Natural killer cell (primary cell): ENCODE measurements around the gene CCSER2. TPM values are rescaled to one million over a fixed set of nuclear protein-coding genes. Genes with fewer than 3 reads are reported as not detected.
A peak's percentile ranks its signal among the peaks of the same experiment; 100 is the strongest.

Source experiments
- ATAC-seq, 3 donors: fragments of 150-1000 bp in 2 of 3; fragments of 200-7000 bp in 1 of 3; cut with Tn5 transposase; 1 replicate in 1 of 3; 2 replicates in 2 of 3; pipeline ENCODE4 v1.10.0; 2021; ENCODE audit warnings: mild to moderate bottlenecking in 2 of 3, moderate library complexity in 2 of 3
- DNase-seq, 2 donors: peaks; one replicate each; pipeline versions ENCODE4 v3.0.0 to v3.0.0-alpha.2; 2013 to 2021; ENCODE audit warnings: mixed read lengths in 1 of 2
- H3K27ac ChIP-seq: one replicate; pipeline ENCODE4 v1.5.1; 2013; ENCODE audit warnings: mild to moderate bottlenecking, low read length
- H3K27me3 ChIP-seq: one replicate; pipeline ENCODE4 v1.6.1; 2013; ENCODE audit warnings: low read length; ENCODE audit not compliant: control insufficient read depth, insufficient read depth
- H3K36me3 ChIP-seq: one replicate; pipeline ENCODE4 v1.6.1; 2013; ENCODE audit warnings: low read length; ENCODE audit not compliant: control insufficient read depth, insufficient read depth
- H3K4me1 ChIP-seq: one replicate; pipeline ENCODE4 v1.6.1; 2013; ENCODE audit warnings: low read length; ENCODE audit not compliant: control insufficient read depth, insufficient read depth
- H3K4me3 ChIP-seq: one replicate; pipeline ENCODE4 v1.5.1; 2013; ENCODE audit warnings: low read length
- H3K9me3 ChIP-seq: one replicate; pipeline ENCODE4 v1.6.1; 2013; ENCODE audit warnings: low read length; ENCODE audit not compliant: control insufficient read depth, insufficient read depth
- H3K27ac Mint-ChIP-seq, 2 donors: one replicate each; pipeline ENCODE4 v1.8.0; 2022; ENCODE audit warnings: mild to moderate bottlenecking in 2 of 2, mixed read lengths in 2 of 2, moderate library complexity in 1 of 2
- H3K27me3 Mint-ChIP-seq, 2 donors: one replicate each; pipeline ENCODE4 v1.8.0; 2022; ENCODE audit warnings: low read depth in 2 of 2, mixed read lengths in 2 of 2
- H3K36me3 Mint-ChIP-seq: one replicate; pipeline ENCODE4 v1.8.0; 2022; ENCODE audit warnings: mixed read lengths
- H3K4me1 Mint-ChIP-seq, 2 donors: one replicate each; pipeline ENCODE4 v1.8.0; 2022; ENCODE audit warnings: mixed read lengths in 2 of 2
- H3K4me3 Mint-ChIP-seq: one replicate; pipeline ENCODE4 v1.8.0; 2022; ENCODE audit warnings: mild to moderate bottlenecking, moderate library complexity, mixed read lengths
- H3K9me3 Mint-ChIP-seq, 2 donors: one replicate each; pipeline ENCODE4 v1.8.0; 2022; ENCODE audit warnings: mixed read lengths in 2 of 2
- CTCF ChIP-seq: fragments of 200-600 bp; IDR thresholded peaks from one replicate; pipeline ENCODE4 v1.8.0; 2022; ENCODE audit warnings: antibody characterized with exemption
- WGBS: methylation state at CpG from one replicate; pipeline ENCODE4 v1.1.7; 2013; ENCODE audit warnings: missing lambda C conversion rate; ENCODE audit not compliant: insufficient coverage; 5-methylcytosine and 5-hydroxymethylcytosine counted together
- intact Hi-C: fragments of 100-400 bp; cut with micrococcal nuclease; formaldehyde crosslinking; loops from one replicate; pipeline ENCODE4 v1.14.2; 2022
- total RNA-seq, 4 donors: library from RNA; stranded (reverse); fragments of 120-200 nt in 1 of 4; gene quantifications; one replicate each; pipeline versions ENCODE4 v1.2.3 to v1.2.4, GENCODE V29; 2013 to 2022

The CCSER2 gene
- total RNA-seq, 3 donors from 2014 or later (not counting 1 experiment from before 2014, with no cell fraction given), result 125 to 158 (median 146) TPM

DNA sequence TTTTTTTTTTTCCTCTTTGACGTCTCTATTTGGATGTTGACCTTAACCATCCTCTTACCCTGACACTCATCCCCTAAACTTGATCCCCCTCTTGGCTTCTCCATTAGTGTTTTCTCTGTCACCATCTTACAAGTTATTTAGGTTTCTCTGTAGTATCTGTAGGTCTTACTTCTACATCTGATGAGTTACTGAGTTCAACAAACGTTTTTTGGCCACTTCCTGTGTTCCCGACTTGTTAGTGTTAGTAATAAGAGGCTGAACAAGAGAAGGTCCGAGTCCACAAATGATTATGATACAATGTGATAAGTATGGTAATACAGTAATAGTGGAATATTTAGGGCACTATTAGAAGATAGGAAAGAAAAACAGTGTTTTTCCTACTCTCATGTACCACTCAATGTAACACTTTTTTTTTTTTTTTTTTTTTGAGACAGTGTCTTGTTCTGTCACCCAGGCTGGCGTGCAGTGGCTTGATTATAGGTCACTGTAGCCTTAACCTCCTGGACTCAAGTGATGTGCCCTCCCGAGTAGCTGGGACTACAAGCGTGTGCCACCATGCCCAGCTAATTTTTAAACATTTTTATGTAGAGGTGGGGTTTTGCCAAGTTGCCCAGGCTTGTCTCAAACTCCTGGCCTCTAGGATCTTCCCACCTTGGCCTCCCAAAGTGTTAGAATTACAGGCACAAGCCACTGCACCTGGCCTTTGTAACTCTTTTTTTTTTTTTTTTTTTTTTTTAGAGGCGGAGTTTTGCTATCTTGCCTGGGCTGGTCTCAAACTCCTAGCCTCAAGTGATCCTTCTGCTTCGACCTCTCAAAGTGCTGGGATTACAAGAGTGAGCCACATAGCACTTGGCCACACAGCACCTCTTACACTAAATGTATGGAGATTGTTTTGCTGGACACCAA, 12.5 kb downstream of the CCSER2 start:
- ATAC-seq (peak; percentile 53 to 56 (median 55)), DNase-seq (peak in 1 of 2 donors; percentile 32)
- WGBS, result 57% methylated on average over 8 of the region's 9 CpGs
- Mint-ChIP-seq H3K27ac (peak overlapping the region; percentile 79 to 89), H3K27me3 (no peaks in the 10 kb centered on the region), H3K36me3 (no peaks in the 10 kb centered on the region), H3K4me1 (peaks cover 58 to 59% of the 10 kb centered on the region in 2 donors), H3K9me3 (no peaks in the 10 kb centered on the region), H3K4me3 (peak overlapping the region; percentile 52)
- H3K27ac ChIP-seq, result peak overlapping the region; percentile 18
- no peak for TF ChIP-seq CTCF
- no peaks in the 10 kb centered on the region for H3K9me3 ChIP-seq
- H3K4me3 ChIP-seq, result no peak overlapping the region
- intact Hi-C loops, result no loop called here
- no peaks in the 10 kb centered on the region for H3K36me3 ChIP-seq
- H3K4me1 ChIP-seq, result peaks cover 30% of the 10 kb centered on the region
- H3K27me3 ChIP-seq, result no peaks in the 10 kb centered on the region

DNA sequence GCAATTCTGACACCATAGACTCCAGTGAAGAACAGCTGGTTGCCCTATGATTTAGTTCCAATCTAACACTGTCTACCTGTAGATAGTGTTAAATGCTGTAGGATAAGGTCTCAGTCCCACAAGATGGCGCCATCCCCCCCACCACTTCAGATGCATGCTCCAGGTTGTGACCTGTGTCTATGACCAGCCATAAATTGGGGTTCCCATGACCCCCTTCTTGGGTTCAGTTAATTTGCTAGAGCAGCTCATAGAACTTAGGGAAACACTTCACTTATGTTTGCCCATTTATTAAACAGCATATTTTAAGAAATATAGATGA, 13.1 kb downstream of the CCSER2 start:
- Histone ChIP-seq H3K27me3 (no peaks in the 10 kb centered on the region), H3K27ac (peak overlapping the region; percentile 18), H3K4me3 (no peak overlapping the region), H3K4me1 (peaks cover 28% of the 10 kb centered on the region), H3K36me3 (no peaks in the 10 kb centered on the region), H3K9me3 (no peaks in the 10 kb centered on the region)
- no CpG with 5 or more reads among the region's 1 CpG for WGBS
- Mint-ChIP-seq H3K9me3 (no peaks in the 10 kb centered on the region), H3K27ac (peak overlapping the region; percentile 79 to 89), H3K27me3 (no peaks in the 10 kb centered on the region), H3K36me3 (no peaks in the 10 kb centered on the region), H3K4me1 (peaks cover 58 to 59% of the 10 kb centered on the region in 2 donors), H3K4me3 (peak overlapping the region; percentile 52)
- ATAC-seq (peak in 1 of 3 donors; percentile 28), DNase-seq (peak in 1 of 2 donors; percentile 39)
- intact Hi-C loops, result no loop called here
- no peak for TF ChIP-seq CTCF

GRCh38 chr10:84341983-84342382, 13.6 kb downstream of the CCSER2 start:
- intact Hi-C loops, result loop anchor here (1.0 kb wide), 2 partner anchors 8 to 13 kb away; no protein-coding TSS in a partner anchor
- Histone ChIP-seq H3K36me3 (no peaks in the 10 kb centered on the region), H3K4me3 (no peak overlapping the region), H3K27me3 (no peaks in the 10 kb centered on the region), H3K27ac (peak overlapping the region; percentile 27), H3K4me1 (peaks cover 26% of the 10 kb centered on the region), H3K9me3 (no peaks in the 10 kb centered on the region)
- Mint-ChIP-seq H3K27me3 (no peaks in the 10 kb centered on the region), H3K9me3 (no peaks in the 10 kb centered on the region), H3K36me3 (no peaks in the 10 kb centered on the region), H3K4me3 (peak overlapping the region; percentile 69), H3K4me1 (peaks cover 58 to 59% of the 10 kb centered on the region in 2 donors), H3K27ac (peak overlapping the region; percentile 79 to 89)
- ATAC-seq (peak in 2 of 3 donors; percentile 9 to 15), DNase-seq (no peak)
- TF ChIP-seq CTCF, result no peak
- WGBS, result 83% methylated on average over 1 of the region's 1 CpG
